Activated T-helper 1 cell treated with anti-CD3 and anti-CD28 coated beads, Interleukin-2, amount 50 U/mL, for 16 hours (primary cell): ENCODE measurements around the gene TADA3.
A peak's percentile ranks its signal among the peaks of the same experiment; 100 is the strongest.

Source experiments
- DNase-seq, 2 donors: peaks; one replicate each; pipeline ENCODE4 v3.0.0-alpha.2; 2020; ENCODE audit warnings: low read depth in 1 of 2, low spot score in 1 of 2

Gene TADA3

DNA sequence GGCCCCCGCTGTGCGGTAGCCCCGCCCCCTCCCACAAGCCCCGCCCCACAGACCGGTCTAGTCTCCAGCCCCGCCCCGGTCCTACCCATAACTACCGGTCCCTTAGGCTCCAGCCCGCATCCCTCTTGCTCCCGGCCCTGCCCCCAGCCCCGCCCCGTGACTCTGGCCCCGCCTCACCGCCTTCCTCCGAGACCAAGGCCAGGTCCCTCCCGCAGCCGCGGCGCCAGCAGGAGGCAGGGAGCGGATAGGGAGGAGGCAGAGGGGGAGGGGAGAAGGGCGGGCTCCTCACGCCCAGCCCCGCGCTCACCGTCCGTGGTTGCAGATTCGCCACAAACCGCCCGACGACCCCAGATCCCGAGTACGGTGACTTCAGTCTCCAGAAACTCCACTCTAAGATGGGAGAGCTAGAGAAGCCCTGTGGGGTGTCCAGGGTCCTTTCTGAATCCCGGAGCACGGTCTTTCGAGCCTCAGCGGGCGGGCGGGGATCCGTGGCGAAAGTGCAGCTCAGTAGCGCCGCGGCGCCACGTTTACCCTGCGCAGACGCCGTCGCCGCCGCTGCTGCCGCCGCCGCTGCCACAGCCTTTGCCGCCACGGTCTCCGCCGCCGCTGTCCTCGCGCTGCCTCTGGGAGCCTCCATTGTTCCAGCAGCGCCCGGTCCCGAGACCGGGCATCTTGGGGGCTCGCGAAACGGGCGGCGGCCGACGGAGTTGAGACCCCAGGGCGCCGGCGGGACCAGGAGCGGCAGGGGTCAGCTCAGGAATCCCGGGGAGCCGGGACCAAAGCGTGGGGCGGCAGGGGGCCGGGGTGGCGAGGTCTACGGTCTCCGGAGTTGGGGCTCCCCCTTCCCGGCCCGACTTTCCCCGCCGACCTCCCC, 60.8 kb downstream of the TADA3 start, which contains the start of gene BRPF1:
BRPF1 (plus strand) TSS at position 530 of the 874 bp plus-strand sequence. CDS start 2,406 bp downstream, outside the sequence.
- DNase-seq = peak; percentile 99 to 100

DNA sequence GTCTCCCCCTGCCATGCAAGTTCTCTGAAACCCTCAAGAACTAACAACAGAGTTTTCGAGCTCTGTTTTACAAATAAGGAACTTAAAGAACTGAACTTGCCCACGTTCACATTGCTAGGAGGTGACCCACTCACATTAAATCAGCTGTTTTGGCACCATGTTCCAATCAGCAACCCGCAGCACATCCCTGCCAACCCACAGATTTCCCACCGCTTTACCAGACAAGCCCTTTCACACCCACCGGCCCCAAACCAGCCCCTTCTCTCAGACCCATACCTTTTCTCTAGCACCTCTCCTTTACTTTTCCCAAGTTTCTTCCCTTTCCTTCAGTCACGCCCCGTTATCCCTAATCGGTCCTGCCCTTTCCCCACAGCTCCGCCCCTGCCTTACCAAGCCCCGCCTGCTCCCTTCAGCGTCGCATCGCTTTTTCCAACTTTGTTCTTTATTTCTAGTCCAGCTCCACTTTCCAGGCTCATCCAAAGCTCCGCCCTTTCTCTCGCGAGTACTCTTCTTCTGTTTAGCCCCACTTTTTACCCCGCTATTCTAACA, 61.5 kb downstream of the TADA3 start:
- DNase-seq = no peak
